Neural progenitor cell (in vitro differentiated cells): ENCODE measurements around the gene SRPX2.

Experiments used
- CTCF ChIP-seq: fragments of 200-600 bp; sonication (generic); IDR thresholded peaks from 2 replicates; pipeline ENCODE4 v1.5.1; 2017; ENCODE audit warnings: antibody characterized with exemption, mild to moderate bottlenecking
- EZH2phosphoT487 ChIP-seq: fragments of 200-600 bp; sonication (generic); IDR thresholded peaks from 2 replicates; pipeline ENCODE4 v1.6.1; 2017; ENCODE audit warnings: antibody characterized with exemption

GRCh38 chrX:100645106-100645505, 1.1 kb downstream of the SRPX2 start:
- TF ChIP-seq CTCF: no peak
- no peak for TF ChIP-seq EZH2phosphoT487
